NCI-H345 treated with DMSO at 0.1 percent for 48 hours (cell line): ENCODE results near the gene SLC4A7.
"Not testable (repeated sequence)": the region's sequence is repeated elsewhere in the genome, so short reads cannot be mapped to it uniquely, and the experiment has no call there.

Experiments used
- DNase-seq: peaks from one replicate; lab custom pipeline; 2025; ENCODE audit not compliant: unreplicated experiment; lab: John Stamatoyannopoulos, UW

SLC4A7 gene

GRCh38 chr3:27484015-27484844, at the start of gene SLC4A7:
SLC4A7 (minus strand) TSS chr3:27484384; CDS start chr3:27484126, 258 bp downstream.
- peak; percentile 85 for DNase-seq

- no peak for DNase-seq
Observed at GRCh38 chr3:27533261-27533607, 49.0 kb upstream of the SLC4A7 start.

- no peak for DNase-seq
Observed at GRCh38 chr3:27532426-27533260, 48.5 kb upstream of the SLC4A7 start.

GRCh38 chr3:27531193-27531751, 47.1 kb upstream of the SLC4A7 start:
- not testable (repeated sequence) for DNase-seq

- no peak for DNase-seq
Observed at GRCh38 chr3:27528791-27529190, 44.6 kb upstream of the SLC4A7 start.

- DNase-seq: no peak
Observed at GRCh38 chr3:27526614-27527315, 42.6 kb upstream of the SLC4A7 start.

- DNase-seq: no peak
Observed at GRCh38 chr3:27521872-27522265, 37.7 kb upstream of the SLC4A7 start.

- no peak for DNase-seq
Observed at GRCh38 chr3:27521179-27521871, 37.1 kb upstream of the SLC4A7 start.

- DNase-seq: no peak
Observed at GRCh38 chr3:27511724-27512422, 27.7 kb upstream of the SLC4A7 start.

- no peak for DNase-seq
Observed at GRCh38 chr3:27509376-27509775, 25.2 kb upstream of the SLC4A7 start.

- no peak for DNase-seq
Observed at GRCh38 chr3:27508424-27508823, 24.2 kb upstream of the SLC4A7 start.

- peak; percentile 6 for DNase-seq
Observed at GRCh38 chr3:27507515-27508266, 23.5 kb upstream of the SLC4A7 start.

GRCh38 chr3:27507111-27507510, 22.9 kb upstream of the SLC4A7 start:
- DNase-seq: no peak

GRCh38 chr3:27504749-27505148, 20.6 kb upstream of the SLC4A7 start:
- no peak for DNase-seq

GRCh38 chr3:27503526-27503925, 19.3 kb upstream of the SLC4A7 start:
- no peak for DNase-seq

GRCh38 chr3:27501759-27502158, 17.6 kb upstream of the SLC4A7 start:
- no peak for DNase-seq

GRCh38 chr3:27500986-27501385, 16.8 kb upstream of the SLC4A7 start:
- no peak for DNase-seq

GRCh38 chr3:27500035-27500434, 15.9 kb upstream of the SLC4A7 start:
- DNase-seq: no peak

- DNase-seq: no peak
Observed at GRCh38 chr3:27494784-27495183, 10.6 kb upstream of the SLC4A7 start.
